HG02610 (cell line): Measurements from ENCODE around the gene ADGRB3.
"Not testable (repeated sequence)": the region's sequence is repeated elsewhere in the genome, so short reads cannot be mapped to it uniquely, and the experiment has no call there.

Experiments used
- ATAC-seq: cut with Tn5 transposase; IDR thresholded peaks from one replicate; pipeline ENCODE4 v1.9.1; 2021; ENCODE audit warnings: mild to moderate bottlenecking, moderate library complexity; ENCODE audit not compliant: unreplicated experiment

ADGRB3 gene

DNA sequence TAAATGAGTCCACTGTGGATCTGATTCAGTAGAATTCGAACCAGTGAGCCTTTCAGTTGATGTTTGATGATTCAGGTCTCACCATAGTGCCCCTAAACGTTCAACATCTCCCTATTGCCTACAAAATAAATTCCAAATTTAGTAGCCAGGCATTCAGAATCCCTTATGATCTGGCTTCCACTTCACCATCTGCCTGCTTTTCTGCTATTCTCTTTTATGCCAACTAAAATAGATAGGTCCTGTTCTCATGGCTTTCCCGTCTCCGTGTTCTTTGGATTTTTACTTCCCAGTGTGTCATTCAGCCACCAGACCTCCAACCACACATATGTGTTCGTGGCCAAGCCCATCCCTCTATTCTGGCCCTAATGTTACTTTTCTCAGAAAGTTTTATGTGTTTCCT lies 751.3 kb downstream of the ADGRB3 start:
- ATAC-seq = no peak

DNA sequence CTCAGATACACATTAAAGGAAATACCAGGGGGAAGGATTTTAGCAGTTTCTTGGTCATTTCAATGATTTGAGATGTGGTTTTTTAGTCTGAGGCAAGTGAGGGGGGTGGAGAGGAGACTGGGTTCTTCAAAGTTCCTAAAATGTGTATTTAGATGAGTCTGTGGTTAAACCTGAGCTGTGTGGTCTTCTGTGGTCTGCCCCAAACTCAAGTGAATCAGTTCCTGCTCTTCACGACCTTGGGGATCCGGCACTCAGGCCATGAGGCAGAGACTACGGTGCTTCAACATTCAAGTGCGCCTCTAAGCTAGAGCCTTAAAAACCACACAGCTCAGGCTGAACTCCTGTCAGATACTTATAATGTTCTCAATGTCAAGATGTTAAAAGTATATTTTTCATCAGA lies 755.0 kb downstream of the ADGRB3 start:
- ATAC-seq = no peak

DNA sequence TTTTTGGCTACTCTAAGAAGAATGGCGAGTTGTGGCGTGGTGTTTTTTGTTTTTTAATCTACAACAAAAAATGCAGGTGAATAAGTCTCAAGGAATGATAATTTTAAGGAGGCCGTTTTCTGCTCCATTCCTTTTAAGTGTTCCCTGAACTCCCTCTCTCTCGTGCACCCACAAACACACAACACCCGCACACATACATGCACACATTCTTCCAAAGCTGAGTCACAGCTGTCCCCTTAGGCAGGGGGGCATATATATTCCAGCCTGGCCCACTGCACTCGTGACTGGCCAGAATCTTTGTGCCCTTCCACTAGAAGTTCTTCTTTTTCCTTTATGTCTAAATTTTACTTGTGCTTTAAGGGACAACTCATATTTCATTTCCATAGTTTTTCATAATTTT lies 756.0 kb downstream of the ADGRB3 start:
- ATAC-seq = no peak

DNA sequence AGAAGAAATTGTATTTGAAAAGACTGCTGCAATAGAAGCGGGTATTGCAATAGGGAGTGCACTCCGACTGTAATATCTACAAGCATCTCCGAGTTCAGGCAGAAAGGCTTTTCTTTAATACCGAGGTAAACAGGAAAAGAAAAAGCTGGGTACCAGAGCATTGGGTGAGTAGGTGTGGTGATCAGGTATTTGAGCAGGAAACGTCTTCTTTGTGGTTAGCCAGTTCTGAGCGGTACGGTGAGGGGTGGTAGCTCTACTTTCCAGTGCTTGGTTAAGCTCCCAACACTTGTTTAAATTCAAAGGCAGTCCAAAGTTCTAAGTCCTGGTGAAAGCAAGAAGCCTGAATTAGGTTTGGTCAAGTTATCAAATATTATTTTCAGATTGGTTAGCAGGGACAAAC lies 757.7 kb downstream of the ADGRB3 start:
- no peak for ATAC-seq

DNA sequence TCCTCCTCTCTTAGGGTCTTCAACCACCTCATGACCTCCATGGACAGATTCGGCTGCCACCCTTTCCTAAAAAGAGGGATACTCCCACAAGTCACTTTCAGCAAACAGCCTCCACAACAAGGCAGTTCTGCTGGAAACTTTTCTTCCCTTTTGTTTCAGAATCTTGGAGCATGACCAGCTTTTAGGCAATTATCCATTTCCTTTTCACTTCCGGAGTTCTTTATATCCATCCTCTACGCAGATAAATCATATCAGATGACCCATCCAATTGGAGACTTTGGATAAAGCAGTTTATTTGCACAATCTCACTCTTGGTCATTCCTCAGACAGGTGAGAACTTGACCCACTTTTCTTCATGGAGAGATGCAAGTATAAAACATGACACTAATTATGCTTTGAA lies 763.2 kb downstream of the ADGRB3 start:
- ATAC-seq = no peak

DNA sequence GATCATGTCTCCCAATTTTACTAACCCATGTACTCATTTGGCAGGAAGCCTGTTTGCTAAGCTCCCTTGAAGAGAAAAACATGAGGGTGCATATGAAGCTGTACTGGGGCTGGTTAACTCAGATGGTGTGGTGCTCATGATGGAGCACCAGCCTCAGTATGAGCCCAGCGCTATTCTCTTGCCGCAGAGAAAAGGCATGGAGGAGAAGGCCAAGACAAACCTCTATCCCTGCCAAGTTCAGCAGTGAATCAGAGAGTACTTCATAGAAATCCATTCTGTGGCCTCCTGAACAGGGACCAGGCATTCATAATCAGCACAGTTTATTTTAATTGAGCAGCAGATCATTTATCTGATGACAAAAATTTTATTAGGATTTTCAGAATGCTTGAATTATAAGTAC lies 763.6 kb downstream of the ADGRB3 start:
- no peak for ATAC-seq

DNA sequence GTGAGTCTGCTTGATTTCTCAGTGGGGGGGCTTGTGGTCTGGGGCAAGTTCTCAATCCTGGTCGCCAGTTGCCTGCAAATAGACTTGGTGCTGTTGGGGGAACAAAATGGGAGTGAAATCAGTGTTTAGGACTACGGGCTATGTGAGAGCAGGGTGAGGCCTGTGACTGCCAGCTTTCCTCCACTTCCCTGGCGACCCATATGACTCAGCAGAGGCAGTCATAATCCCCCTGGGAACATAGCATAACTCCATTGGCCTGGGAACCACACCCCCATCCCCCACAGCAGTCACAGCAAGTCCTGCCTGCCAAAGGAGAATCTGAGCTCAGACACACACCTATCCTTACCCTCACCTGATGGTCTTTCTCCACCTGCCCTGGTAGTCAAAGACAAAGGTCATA lies 773.8 kb downstream of the ADGRB3 start:
- ATAC-seq = no peak

DNA sequence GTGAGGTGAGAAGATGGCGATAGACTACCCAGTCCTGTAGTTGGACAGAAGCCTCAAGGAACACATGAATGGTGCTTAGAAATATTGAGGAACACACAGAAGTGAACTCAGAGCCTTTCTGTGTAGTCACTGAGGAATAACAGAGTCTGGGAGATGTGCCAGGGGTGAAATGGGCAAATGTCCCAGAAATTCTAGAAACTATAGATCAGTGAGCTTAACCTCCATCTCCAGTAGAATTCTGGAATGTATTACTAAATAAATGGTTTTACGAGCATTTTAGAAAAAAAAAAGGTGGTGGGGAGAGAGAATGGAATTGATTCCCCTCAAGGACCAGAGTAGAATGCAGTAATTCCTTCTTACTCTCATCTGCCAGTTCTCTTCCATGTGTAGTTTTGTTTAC lies 781.7 kb downstream of the ADGRB3 start:
- ATAC-seq = no peak

DNA sequence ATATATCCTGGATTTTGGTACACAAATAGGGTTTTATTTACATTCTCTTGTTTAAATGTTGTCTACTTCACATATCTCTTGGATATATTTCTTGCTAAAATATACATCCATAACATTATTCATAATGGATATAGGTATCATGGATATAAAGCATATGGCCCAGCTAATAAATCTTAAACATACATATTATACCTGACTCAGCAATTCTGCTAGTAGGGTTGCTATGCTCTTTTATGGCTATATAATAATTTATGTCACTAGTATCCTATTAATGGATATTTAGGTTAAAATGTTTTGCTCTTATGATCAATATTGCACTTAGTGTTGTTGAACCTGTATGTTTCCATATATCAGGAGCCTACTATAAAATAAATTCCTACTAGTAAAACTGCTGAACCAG lies 786.2 kb downstream of the ADGRB3 start:
- ATAC-seq = no peak

DNA sequence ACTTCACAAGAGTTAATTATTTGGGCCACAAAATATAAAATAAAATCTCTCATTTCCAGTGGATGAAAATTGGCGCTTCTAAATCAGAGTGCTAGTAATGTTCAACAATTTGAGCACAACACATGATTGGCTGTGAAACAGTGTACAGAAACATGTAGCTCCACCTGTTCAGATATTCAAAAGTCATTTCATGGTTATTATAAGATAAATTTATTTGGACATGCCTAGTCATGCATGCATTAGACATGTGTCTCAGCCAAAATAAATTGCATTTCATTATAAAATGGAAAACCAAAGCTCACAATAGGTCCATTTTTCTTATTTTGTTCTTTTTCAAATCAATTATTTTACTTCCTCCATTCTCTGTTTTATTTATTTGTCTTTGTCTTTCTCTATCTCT lies 786.9 kb downstream of the ADGRB3 start:
- no peak for ATAC-seq

DNA sequence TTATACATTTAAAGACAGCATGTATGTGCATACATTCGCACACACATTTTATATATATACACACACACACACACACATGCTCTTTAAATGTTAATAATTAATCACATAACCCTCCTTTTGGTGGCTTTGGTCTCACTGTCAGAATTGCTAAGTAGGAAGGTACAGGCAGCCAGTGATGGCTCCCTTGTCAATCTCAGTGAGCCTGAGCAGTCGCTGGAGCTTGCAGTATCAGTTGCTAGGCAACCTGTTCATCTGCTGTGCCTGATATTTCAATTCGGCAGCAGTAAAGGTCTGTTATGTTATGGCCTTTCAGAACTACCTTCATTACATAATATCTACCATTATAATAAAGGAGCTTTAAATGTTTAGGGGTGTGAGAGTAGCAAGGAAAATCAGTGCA lies 787.4 kb downstream of the ADGRB3 start:
- ATAC-seq = no peak

DNA sequence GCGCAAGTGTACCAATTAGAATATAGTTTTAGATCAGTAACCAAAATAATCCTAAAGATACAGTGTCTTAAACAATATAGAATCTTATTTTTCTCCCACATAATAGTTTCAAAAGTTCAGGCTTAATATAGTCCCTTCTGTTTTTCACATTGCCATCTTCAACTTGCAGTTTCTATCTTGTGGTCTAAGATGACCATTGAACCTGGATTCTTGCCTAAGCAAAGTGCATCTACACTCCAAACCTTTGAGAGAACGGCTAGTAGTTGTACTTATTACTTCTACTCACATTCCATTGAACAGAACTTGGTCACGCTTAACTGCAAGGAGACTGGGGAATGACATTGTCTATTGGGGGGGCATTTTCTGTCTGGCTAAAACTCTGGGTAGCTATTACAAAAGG lies 788.7 kb downstream of the ADGRB3 start:
- no peak for ATAC-seq

DNA sequence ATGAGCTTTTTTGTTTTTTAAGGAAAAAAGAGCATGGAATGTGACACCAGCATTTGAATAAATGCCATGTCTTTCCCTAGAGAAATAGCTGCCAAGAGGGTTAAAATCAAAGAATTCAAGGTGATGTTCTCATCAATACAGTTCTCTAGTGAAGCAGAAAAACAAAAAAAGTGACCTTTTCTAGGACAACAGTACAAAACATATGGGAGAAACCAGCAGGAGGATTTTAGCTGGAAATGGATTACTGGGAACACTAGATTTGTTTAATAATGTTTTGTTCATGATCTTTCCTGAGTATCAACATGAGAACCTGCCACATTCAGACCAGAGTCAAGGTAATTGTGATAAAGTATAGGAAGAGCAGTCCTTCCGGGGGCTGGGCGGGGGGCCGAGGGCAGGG lies 789.5 kb downstream of the ADGRB3 start:
- ATAC-seq = no peak

DNA sequence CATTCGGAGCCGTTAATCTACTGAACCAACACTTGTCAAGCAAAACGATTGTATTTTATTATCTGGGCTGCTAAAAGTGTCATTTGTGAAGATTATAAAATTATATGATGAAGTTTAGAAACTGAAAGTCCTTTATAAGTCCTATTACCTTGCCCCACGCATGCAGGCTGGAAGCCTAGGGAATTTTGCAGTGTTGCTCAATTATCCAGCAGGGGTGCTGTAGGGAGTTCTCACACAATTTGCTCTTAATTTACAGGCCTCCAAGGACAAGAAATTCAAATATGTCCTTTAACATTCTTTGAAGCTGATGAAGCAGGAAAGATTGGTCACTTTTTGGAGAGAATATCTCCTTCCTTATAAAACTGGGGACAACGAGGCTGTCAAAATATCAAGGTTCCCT lies 792.8 kb downstream of the ADGRB3 start:
- no peak for ATAC-seq

DNA sequence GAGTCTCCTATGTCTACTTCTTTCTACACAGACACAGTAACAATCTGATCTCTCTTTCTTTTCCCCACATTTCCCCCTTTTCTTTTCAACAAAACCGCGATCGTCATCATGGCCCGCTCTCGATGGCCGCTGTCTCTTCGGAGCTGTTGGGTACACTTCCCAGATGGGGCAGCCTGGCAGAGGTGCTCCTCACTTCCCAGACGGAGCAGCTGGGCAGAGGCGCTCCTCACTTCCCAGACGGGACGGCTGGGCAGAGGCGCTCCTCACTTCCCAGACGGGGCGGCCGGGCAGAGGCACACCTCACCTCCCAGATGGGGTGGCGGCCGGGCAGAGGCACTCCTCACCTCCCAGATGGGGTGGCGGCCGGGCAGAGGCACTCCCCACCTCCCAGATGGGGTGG lies 797.1 kb downstream of the ADGRB3 start:
- ATAC-seq = not testable (repeated sequence)

DNA sequence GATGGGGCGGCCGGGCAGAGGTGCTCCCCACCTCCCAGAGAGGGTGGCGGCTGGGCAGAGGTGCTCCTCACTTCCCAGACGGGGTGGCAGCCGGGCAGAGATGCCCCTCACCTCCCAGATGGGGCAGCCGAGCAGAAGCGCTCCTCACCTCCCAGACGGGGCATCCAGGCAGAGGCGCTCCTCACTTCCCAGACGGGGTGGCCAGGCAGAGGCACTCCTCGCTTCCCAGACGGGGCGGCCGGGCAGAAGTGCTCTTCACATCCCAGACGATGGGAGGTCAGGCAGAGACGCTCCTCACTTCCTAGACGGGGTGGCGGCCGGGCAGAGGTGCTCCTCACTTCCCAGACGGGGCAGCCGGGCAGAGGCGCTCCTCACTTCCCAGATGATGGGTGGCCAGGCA lies 798.0 kb downstream of the ADGRB3 start:
- not testable (repeated sequence) for ATAC-seq

DNA sequence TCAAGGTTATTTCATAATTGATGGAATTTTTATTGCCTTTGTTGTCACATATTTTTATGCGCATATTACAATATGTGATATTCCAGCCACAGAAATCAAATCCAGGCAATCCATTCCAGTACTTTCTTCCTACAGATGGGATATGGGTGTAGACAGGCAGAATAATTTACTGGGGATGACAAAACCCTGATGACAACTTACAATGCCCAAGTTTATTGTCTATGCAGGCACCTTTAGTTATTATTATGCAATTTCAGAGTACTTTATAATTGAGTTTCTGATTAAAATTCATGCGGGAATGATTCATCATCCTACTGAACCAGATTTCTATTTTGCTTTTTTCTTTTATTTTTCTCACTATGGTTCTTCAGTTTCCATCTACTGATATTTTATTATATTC lies 803.0 kb downstream of the ADGRB3 start:
- no peak for ATAC-seq
